ENCODE results near the gene TET1.
"Not testable (repeated sequence)": the region's sequence is repeated elsewhere in the genome, so short reads cannot be mapped to it uniquely, and the experiment has no call there.

Gene TET1

GRCh38 chr10:68618234-68618633, 58.1 kb downstream of the TET1 start:
- no peak for DNase-seq

GRCh38 chr10:68619595-68619994, 59.5 kb downstream of the TET1 start:
- DNase-seq = no peak

- no peak for DNase-seq
Observed at GRCh38 chr10:68625316-68625921, 65.3 kb downstream of the TET1 start.

GRCh38 chr10:68628576-68629127, 68.5 kb downstream of the TET1 start:
- no peak for DNase-seq

- DNase-seq = not testable (repeated sequence)
Observed at GRCh38 chr10:68632271-68632560, 72.1 kb downstream of the TET1 start.

- DNase-seq = no peak
Observed at GRCh38 chr10:68633281-68633680, 73.1 kb downstream of the TET1 start.

GRCh38 chr10:68633816-68634466, 73.8 kb downstream of the TET1 start:
- DNase-seq = no peak

DNA sequence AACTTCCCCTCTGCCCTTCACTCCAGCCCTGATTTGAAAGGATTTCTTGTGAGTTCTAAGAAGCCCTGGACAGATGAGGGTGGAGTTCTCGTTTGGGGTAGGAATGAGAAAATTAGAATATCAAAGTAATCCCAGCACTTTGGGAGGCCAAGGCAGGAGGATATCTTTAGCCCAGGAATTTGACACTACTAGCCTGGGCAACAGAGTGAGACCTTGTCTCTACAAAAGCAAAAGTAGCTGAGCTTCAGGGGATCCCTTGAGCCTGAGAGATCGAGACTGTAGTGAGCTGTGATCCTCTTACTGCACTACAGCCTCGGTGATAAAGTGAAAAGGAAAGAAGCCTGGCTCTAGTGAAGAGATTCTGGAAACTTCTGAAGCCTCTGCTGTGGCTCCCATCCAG, 76.2 kb downstream of the TET1 start:
- no peak for DNase-seq

DNA sequence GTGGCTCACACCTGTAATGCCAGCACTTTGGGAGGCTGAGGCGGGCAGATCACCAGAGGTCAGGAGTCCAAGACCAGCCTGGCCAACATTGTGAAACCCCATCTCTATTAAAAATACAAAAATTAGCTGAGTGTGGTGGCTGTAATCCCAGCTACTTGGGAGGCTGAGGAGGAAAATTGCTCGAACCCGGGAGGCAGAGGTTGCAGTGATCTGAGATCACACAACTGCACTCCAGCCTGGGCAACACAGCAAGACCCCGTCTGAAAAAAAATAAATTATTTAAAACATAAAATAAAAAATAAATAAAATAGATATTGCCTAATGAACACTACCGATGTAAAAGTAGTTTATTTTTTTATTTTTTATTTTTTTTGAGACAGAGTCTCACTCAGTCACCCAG, 83.4 kb downstream of the TET1 start:
- DNase-seq = not testable (repeated sequence)

GRCh38 chr10:68647672-68648341, 87.7 kb downstream of the TET1 start:
- DNase-seq = no peak

- DNase-seq = no peak
Observed at GRCh38 chr10:68655620-68656126, 95.5 kb downstream of the TET1 start.

DNA sequence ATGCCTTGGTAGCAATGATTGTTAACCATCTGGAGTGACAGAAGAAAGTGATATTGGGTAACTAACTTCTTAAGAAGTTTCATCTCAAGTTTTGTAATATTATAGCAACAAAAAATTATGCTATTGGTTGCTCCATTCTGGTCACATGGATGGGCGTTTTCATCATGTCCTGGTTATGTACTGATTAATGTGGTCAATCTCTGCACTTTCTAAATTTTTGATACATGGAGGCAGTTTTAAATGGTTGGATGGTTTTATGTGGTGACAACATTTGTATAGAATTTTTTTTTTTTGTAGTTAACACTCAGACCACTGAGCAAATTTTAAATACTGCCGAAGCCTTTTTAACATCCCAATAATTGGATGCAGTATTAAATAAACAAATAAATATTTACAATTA, 105.7 kb downstream of the TET1 start:
- DNase-seq = no peak

- no peak for DNase-seq
Observed at GRCh38 chr10:68666280-68666760, 106.2 kb downstream of the TET1 start.

DNA sequence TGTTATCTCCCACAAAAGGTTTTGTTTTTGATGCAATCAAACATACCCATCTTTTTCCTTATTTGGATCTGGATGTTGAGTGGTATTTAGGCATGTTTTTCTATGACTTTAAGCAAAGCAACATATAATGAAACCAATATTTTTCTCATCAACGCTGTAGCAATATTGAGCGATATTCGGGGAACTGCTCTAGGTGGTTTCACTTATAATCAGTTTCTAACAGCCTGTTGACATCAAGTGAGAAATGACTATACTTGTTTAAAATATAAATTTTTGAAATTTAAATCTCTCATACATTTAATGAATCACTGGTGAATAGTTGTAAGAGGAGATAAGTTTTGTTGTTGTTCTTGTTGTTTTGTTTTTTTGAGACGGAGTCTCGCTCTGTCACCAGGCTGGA, 108.1 kb downstream of the TET1 start:
- DNase-seq = no peak

DNA sequence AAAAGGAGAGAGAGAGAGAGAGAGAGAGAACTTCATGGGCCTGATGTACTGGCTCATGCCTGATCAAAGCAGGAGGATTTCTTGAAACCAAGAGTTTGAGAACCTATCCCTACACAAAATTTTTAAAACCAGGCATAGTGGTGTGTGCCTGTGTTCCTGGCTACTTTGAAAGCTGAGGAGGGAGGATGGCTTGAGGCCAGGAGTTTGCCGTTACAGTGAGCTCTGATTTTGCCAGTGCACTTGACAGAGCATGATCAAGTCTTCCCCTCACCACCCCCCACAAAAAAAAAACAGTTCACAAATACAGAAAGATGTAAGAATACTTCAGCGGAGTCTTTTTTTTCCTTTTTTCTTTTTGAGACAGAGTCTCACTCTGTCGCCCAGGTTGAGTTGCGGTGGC, 108.8 kb downstream of the TET1 start:
- DNase-seq = no peak

DNA sequence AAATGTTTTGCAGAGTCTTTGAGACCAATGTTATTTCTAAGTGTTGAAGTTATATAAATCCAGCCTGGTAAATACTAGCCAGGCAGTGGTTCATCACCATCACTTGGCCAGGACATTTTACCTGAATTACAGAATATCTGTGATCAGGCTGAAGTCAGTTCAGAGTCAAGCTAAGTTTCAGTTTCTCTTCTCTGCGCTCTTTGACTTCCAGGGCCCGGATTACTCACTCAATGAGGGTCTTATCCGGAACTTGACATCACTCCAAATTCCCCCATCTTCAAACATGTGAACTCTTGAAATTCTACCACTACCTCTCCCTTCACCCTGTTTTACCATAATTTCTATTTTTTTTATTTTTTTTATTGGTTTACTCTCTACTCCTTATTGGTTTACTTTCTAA, 124.3 kb downstream of the TET1 start:
- no peak for DNase-seq

DNA sequence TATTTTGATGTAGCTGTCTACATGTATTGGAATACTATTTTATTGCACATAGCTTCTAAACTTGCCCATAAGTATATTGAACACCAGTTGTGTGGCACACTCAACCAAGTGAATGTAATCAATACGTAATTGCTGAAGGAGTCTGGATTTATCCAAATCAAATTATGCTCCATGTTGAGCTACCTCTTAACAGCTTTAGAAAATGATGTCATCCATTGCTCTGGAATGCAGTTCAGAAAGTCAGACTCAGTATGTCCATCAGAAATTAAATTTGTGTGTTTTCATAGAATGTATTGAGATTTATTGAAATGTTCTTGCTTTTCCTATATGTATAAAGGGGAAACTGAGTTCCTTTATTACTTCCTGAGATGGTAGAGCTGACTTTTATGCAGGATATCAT, 135.9 kb downstream of the TET1 start:
- no peak for DNase-seq

DNA sequence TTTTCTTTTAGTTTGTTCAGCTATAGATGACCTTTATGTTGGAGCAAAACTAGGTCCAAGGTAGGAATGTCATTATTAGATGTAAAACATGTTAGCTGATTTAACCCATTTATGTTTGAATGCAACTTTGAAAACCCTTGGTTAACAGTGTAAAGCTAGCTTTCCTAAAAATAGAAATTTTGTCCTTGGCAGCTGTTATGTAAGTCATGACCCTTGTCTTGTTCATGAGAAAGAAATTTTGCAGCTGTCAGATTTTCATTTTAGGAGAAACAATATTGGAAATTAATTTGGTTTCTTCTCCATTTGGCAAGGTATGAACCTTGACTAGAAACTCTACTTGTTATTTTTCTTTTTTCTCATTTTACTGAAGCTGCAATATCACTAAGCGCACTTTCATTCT, 137.0 kb downstream of the TET1 start:
- DNase-seq = no peak

DNA sequence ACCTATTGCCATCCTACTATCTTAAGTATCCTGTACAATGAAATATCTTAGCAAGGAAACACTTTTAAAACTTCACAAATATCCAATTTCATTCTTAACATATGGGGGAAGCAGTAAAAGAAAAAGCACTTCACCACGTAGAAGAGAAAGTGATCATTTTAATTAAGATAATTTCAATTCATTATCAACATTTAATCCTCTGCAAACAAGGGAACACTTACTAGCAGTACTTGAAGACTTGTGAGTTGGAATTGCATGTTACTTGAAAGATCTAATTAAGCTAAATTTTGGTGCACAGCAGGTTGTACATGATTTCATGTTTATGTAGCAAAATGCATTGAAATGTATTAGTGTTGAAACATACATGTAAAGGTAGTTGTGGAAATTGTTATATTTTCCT, 140.1 kb downstream of the TET1 start:
- DNase-seq = no peak

DNA sequence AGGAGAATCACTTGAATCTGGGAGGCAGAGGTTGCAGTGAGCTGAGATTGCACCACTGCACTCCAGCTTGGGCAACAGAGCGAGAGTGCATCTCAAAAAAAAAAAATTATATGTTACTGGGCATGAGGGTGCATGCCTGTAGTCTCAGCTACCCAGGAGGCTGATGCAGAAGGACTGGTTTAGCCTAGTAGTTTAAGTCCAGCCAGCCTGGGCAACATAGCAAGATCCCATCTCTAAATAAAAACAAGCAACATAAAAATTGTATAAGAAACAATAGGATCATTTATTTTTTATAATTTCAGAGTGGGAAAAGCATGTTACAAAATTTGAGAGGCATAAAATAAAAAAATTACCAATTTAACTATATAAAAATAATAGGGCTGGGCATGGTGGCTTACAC, 145.4 kb downstream of the TET1 start:
- DNase-seq = no peak

DNA sequence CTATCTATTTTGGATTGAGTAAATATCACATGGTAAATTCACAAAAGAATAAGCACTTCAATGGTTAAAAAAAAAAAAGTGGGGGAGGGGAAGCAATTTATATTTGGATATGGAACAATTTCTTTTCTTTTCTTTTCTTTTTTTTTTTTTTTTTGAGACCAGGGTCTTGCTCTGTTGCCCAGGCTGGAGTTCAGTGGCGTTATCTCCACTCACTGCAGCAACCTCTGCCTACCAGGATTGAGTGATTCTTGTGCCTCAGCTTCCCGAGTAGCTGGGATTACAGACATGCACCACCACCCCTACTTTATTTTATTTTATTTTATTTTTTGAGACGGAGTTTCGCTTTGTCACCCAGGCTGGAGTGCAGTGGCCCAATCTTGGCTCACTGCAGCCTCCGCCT, 148.8 kb downstream of the TET1 start:
- not testable (repeated sequence) for DNase-seq

DNA sequence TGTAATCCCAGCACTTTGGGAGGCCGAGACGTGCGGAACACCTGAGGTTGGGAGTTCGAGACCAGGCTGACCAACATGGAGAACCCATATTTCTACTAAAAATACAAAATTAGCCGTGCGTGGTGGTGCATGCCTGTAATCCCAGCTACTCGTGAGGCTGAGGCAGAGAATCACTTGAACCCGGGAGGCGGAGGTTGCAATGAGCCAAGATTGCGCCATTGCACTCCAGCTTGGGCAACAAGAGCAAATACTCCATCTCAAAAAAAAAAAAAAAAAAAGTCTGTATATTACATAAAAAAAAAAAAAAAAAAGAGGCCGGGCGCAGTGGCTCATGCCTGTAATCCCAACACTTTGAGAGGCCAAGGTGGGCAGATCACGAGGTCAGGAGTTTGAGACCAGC, 152.9 kb downstream of the TET1 start:
- DNase-seq = not testable (repeated sequence)

DNA sequence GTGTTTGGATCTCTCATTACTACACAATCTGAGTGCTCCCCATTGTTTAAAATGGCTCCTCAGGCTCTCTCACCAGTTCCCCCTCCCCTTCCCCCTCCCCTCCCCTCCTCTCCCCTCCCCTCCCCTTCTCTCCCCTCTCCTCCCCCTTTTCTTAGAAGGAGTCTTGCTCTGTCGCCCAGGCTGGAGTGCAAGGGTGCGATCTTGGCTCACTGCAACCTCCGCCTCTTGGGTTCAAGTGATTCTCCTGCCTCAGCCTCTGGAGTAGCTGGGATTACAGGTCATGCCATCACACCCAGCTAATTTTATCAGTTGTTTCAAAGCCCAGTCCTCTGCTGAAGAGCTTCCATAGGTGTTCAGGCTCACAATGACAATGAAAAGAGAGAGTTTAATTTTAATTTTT, 157.3 kb downstream of the TET1 start:
- DNase-seq = no peak
